ENCODE data around the gene DNAJC7.

Gene DNAJC7

DNA sequence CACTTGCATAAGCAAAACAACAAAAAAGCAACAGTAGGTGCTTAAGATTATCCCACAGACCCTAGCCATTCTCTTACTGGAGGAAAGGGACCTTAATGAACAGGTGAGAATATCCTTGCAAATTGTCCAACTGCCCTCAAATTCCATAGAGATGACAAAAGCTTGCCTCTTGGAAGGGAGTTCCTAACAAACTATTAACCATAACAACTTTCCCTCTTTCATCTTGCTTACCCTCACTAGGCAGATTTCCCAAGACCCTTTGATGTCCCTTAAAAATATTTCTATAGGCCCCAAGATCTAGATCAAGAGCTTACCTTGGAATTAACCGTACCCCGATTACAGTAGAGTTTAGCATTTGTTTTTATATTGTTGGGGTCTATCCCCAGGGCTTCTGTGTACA, 28.8 kb downstream of the DNAJC7 start:
- TF ChIP-seq SIN3A (IDR thresholded peaks at IDR 0.05; ENCODE audit: borderline replicate concordance, insufficient read depth, low read length) (no peak), POLR2AphosphoS5 (IDR thresholded peaks at IDR 0.05; ENCODE audit: low read depth, low read length) (no peak), TAF1 (IDR thresholded peaks at IDR 0.05; ENCODE audit: borderline replicate concordance, insufficient read depth, low read length) (no peak)

- no peak for TF ChIP-seq POLR2AphosphoS5 (IDR thresholded peaks at IDR 0.05; ENCODE audit: low read depth, low read length)
- no peak for TF ChIP-seq FOXP2 (optimal IDR thresholded peaks at IDR 0.05; ENCODE audit: borderline replicate concordance, extremely low read depth, extremely low read length, insufficient read depth)
- no peak for TF ChIP-seq SIN3A (IDR thresholded peaks at IDR 0.05; ENCODE audit: borderline replicate concordance, insufficient read depth, low read length)
- TF ChIP-seq REST (IDR thresholded peaks at IDR 0.05; ENCODE audit: insufficient read depth in 1 of 2, low read depth in 2 of 2, low read length in 2 of 2): no peak
- TF ChIP-seq TAF1 (IDR thresholded peaks at IDR 0.05; ENCODE audit: borderline replicate concordance, insufficient read depth, low read length): no peak
Measured at GRCh38 chr17:41987642-41988041, 29.6 kb downstream of the DNAJC7 start.

DNA sequence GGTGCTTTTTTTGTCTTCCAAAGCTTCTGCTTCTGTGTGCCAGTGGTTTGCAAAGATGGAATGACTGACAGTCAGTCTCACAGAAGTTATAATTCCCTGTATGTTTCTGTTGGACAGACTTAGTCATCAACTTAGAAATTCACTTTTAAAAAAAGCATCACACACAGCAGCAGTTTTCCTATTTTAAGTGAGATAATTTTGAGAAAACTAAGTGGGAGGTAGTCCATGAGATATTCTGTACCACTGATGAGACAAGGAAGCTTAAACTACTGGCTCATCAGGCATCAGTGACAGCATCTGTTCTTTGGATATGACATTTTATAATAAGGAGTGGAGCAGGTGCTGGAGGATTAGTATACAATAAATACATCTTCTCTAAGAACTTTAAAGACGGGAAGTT, 30.6 kb downstream of the DNAJC7 start:
- no peak for TF ChIP-seq POLR2AphosphoS5 (IDR thresholded peaks at IDR 0.05; ENCODE audit: low read depth, low read length)
- TF ChIP-seq REST (IDR thresholded peaks at IDR 0.05; ENCODE audit: insufficient read depth in 1 of 2, low read depth in 2 of 2, low read length in 2 of 2): no peak
- no peak for TF ChIP-seq SIN3A (IDR thresholded peaks at IDR 0.05; ENCODE audit: borderline replicate concordance, insufficient read depth, low read length)
- no peak for TF ChIP-seq TAF1 (IDR thresholded peaks at IDR 0.05; ENCODE audit: borderline replicate concordance, insufficient read depth, low read length)

- TF ChIP-seq FOXP2 (optimal IDR thresholded peaks at IDR 0.05; ENCODE audit: borderline replicate concordance, extremely low read depth, extremely low read length, insufficient read depth) (no peak), TAF1 (IDR thresholded peaks at IDR 0.05; ENCODE audit: borderline replicate concordance, insufficient read depth, low read length) (no peak), SIN3A (IDR thresholded peaks at IDR 0.05; ENCODE audit: borderline replicate concordance, insufficient read depth, low read length) (no peak), REST (IDR thresholded peaks at IDR 0.05; ENCODE audit: insufficient read depth in 1 of 2, low read depth in 2 of 2, low read length in 2 of 2) (no peak), POLR2AphosphoS5 (IDR thresholded peaks at IDR 0.05; ENCODE audit: low read depth, low read length) (no peak)
Measured at GRCh38 chr17:41985919-41986318, 31.3 kb downstream of the DNAJC7 start.

DNA sequence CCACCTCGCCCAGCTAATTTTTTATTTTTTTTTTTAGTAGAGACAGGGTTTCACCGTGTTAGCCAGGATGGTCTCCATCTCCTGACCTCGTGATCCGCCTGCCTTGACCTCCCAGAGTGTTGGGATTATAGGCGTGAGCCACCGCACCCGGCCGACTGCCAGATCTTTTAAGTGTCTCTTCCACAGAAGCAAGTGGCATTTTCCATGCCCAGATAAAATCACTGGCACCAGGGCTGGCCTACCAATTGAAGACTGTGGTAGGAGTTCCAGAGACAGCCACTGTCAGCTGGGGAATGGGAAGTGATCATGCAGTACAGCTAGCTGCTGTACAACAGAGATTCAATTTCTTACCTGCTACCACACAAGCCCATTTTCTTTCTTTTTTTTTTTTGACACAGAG, 32.8 kb downstream of the DNAJC7 start:
- TF ChIP-seq FOXP2 (optimal IDR thresholded peaks at IDR 0.05; ENCODE audit: borderline replicate concordance, extremely low read depth, extremely low read length, insufficient read depth) (no peak), REST (IDR thresholded peaks at IDR 0.05; ENCODE audit: insufficient read depth in 1 of 2, low read depth in 2 of 2, low read length in 2 of 2) (no peak), SIN3A (IDR thresholded peaks at IDR 0.05; ENCODE audit: borderline replicate concordance, insufficient read depth, low read length) (no peak), TAF1 (IDR thresholded peaks at IDR 0.05; ENCODE audit: borderline replicate concordance, insufficient read depth, low read length) (no peak), POLR2AphosphoS5 (IDR thresholded peaks at IDR 0.05; ENCODE audit: low read depth, low read length) (no peak)

Measured in PFSK-1 (cell line).